ENCODE measurements around the gene SEPTIN8. TPM values are rescaled to one million over a fixed set of nuclear protein-coding genes. Genes with fewer than 3 reads are reported as not detected.

The SEPTIN8 gene
- total and polyA plus RNA-seq, 10 of the 15 experiments (the other 5 are each of a cell fraction or from before 2014, with no cell fraction given): 6.1 to 96.1 (median 29.4) TPM

DNA sequence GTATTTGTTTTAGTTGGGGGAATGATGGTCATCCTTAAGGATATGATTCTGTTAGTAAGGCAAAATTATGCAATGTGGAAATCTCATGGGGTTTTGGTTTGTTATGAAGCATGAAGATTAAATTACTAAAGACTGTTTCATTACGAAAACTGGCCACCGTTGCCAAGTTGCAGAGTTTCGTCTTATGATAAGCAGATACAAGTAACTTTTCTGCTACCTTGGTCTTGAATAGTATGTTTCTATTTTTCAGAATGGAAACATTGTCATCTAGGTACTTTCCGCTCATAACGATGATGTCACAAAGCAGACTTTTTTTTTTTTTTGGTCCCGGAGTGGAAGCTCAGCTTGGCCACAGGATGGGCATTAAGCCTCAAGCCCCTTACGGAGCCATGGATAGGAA, 25.6 kb downstream of the SEPTIN8 start (continued):
- TF ChIP-seq ZBED1 (IDR thresholded peaks at IDR 0.05; ENCODE audit: borderline replicate concordance) (peak; percentile 54; the same call in 1 of the 2 replicates), ATF7 (IDR thresholded peaks at IDR 0.05; ENCODE audit: low read depth) (peak; percentile 99), NFIC (IDR thresholded peaks at IDR 0.05; ENCODE audit: low read depth, low read length) (0 out of 2 replicates have a peak, but pooled peaks have one; percentile 54), CUX1 (IDR thresholded peaks at IDR 0.05; ENCODE audit: insufficient replicate concordance, low read depth, low read length) (no peak), EP300 (IDR thresholded peaks at IDR 0.05; ENCODE audit: borderline replicate concordance in 1 of 2, control insufficient read depth in 1 of 2, low read depth in 2 of 2, low read length in 2 of 2) (peak; percentile 87 to 93), ZBTB11 (CRISPR knock-in tag; IDR thresholded peaks at IDR 0.05) (no peak), FOXK2 (IDR thresholded peaks at IDR 0.05) (no peak), CHD2 (IDR thresholded peaks at IDR 0.05; ENCODE audit: borderline replicate concordance, low read depth, low read length) (peak; percentile 39; the same call in 1 of the 2 replicates), CBFB (IDR thresholded peaks at IDR 0.05; ENCODE audit: low read depth) (no peak), ZNF24 (IDR thresholded peaks at IDR 0.05) (no peak), MEF2A (IDR thresholded peaks at IDR 0.05; ENCODE audit: insufficient read depth, low read depth, low read length) (peak; percentile 51; the same call in 1 of the 2 replicates), RAD21 (IDR thresholded peaks at IDR 0.05; ENCODE audit: insufficient read depth, low read depth, low read length) (no peak), ZNF217 (IDR thresholded peaks at IDR 0.05) (no peak)
- TF ChIP-seq, protein P1, sequence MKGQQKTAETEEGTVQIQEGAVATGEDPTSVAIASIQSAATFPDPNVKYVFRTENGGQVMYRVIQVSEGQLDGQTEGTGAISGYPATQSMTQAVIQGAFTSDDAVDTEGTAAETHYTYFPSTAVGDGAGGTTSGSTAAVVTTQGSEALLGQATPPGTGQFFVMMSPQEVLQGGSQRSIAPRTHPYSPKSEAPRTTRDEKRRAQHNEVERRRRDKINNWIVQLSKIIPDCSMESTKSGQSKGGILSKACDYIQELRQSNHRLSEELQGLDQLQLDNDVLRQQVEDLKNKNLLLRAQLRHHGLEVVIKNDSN (IDR thresholded peaks at IDR 0.05; ENCODE audit: borderline replicate concordance, extremely low read length, insufficient read depth, low read depth, low read length): no peak
- TF ChIP-seq, protein P2, sequence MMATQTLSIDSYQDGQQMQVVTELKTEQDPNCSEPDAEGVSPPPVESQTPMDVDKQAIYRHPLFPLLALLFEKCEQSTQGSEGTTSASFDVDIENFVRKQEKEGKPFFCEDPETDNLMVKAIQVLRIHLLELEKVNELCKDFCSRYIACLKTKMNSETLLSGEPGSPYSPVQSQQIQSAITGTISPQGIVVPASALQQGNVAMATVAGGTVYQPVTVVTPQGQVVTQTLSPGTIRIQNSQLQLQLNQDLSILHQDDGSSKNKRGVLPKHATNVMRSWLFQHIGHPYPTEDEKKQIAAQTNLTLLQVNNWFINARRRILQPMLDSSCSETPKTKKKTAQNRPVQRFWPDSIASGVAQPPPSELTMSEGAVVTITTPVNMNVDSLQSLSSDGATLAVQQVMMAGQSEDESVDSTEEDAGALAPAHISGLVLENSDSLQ (IDR thresholded peaks at IDR 0.05): no peak
- TF ChIP-seq, protein P3, sequence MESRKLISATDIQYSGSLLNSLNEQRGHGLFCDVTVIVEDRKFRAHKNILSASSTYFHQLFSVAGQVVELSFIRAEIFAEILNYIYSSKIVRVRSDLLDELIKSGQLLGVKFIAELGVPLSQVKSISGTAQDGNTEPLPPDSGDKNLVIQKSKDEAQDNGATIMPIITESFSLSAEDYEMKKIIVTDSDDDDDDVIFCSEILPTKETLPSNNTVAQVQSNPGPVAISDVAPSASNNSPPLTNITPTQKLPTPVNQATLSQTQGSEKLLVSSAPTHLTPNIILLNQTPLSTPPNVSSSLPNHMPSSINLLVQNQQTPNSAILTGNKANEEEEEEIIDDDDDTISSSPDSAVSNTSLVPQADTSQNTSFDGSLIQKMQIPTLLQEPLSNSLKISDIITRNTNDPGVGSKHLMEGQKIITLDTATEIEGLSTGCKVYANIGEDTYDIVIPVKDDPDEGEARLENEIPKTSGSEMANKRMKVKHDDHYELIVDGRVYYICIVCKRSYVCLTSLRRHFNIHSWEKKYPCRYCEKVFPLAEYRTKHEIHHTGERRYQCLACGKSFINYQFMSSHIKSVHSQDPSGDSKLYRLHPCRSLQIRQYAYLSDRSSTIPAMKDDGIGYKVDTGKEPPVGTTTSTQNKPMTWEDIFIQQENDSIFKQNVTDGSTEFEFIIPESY (IDR thresholded peaks at IDR 0.05): no peak

Measured in GM12878 (cell line).